ENCODE measurements around the gene CDH4. TPM values are rescaled to one million over a fixed set of nuclear protein-coding genes. Genes with fewer than 3 reads are reported as not detected.

CDH4 gene
- total and polyA plus RNA-seq, 2 of the 8 experiments (the other 6 are each of a cell fraction or from before 2014, with no cell fraction given), result 4.3 to 7.9 TPM

DNA sequence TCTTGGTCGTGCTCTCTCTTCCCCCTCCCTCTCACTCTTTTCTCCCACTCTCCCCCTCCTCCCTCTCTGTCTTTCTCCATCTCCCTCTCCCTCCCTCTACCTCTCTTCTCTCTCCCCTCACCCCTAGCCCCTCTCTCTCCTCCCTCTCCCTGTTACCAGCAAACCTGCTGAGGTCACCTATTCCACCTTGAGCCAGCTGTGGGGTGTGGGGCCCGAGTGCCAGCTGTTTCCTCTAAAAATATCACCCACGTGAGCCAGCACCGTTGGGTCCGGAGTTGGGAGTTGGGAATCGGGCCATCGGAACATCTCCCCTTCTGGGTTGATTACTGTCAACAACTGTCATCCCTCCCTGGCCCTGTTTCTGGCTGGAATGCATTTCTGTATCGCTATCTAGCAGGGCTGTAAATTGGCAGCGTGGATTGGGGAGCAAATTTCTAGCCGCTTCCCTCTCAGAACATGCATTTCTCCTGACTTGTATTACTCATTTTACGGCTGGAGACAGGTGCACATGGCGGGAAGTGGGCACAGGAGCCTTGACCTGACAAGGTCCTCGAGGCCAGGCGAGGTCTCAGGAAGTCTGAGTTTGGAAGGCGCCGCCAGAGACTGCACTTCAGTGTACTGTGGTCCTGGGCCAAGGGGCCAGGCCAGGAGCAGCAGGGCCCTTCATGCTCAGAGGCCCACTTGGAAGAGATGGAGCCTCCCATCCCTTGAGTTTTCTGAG is 165.3 kb downstream of the CDH4 start (continued):
- no peak for TF ChIP-seq CHD7 (IDR thresholded peaks at IDR 0.05; ENCODE audit: insufficient replicate concordance, low read length)
- no peak for TF ChIP-seq SP2 (IDR thresholded peaks at IDR 0.05; ENCODE audit: low read length)

Data from H1 (cell line).